CD4-positive, alpha-beta T cell treated with Interferon gamma for 1 hour (primary cell): ENCODE measurements around the gene ARHGEF9.
"Not testable (repeated sequence)": the region's sequence is repeated elsewhere in the genome, so short reads cannot be mapped to it uniquely, and the experiment has no call there.

Source experiments
- DNase-seq: peaks from one replicate; pipeline ENCODE4 v3.0.0-alpha.2; 2020

The ARHGEF9 gene

GRCh38 chrX:63656871-63657580 is 128.0 kb downstream of the ARHGEF9 start:
- DNase-seq = no peak

GRCh38 chrX:63652086-63652765 is 132.8 kb downstream of the ARHGEF9 start:
- DNase-seq = no peak

DNA sequence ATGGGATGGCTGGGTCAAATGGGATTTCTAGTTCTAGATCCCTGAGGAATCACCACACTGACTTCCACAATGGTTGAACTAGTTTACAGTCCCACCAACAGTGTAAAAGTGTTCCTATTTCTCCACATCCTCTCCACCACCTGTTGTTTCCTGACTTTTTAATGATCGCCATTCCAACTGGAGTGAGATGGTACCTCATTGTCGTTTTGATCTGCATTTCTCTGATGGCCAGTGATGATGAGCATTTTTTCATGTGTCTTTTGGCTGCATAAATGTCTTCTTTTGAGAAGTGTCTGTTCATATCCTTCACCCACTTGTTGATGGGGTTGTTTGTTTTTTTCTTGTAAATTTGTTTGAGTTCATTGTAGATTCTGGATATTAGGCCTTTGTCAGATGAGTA is 139.3 kb downstream of the ARHGEF9 start:
- not testable (repeated sequence) for DNase-seq

GRCh38 chrX:63635750-63636149 is 149.3 kb downstream of the ARHGEF9 start:
- no peak for DNase-seq

DNA sequence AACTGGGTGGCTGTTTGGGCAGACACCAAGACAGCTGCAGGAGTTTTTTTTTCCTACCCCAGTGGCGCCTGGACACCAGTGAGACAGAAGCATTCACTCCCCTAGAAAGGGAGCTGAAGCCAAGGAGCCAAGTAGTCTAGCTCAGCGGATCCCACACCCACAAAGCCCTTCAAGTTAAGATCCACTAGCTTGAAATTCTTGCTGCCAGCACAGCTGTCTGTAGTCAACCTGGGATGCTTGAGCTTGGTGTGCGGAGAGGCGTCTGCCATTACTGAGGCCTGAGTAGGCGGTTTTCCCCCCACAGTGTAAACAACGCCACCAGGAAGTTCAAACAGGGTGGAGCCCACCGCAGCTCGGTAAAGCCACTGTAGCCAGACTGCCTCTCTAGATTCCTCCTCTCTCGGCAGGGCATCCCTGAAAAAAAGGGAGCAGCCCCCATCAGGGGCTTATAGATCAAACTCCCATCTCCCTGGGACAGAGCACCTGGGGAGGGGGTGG is 171.4 kb downstream of the ARHGEF9 start:
- DNase-seq = no peak

- DNase-seq = no peak
Measured at GRCh38 chrX:63585936-63586335, 199.1 kb downstream of the ARHGEF9 start.
